H1 (cell line): ENCODE data around the gene GNAS. TPM values are rescaled to one million over a fixed set of nuclear protein-coding genes. Genes with fewer than 3 reads are reported as not detected.
A peak's percentile ranks its signal among the peaks of the same experiment; 100 is the strongest.

Experiments used
- CTBP2 ChIP-seq: IDR thresholded peaks from 2 replicates; pipeline ENCODE4 v1.7.0; 2011; ENCODE audit warnings: borderline replicate concordance, mild to moderate bottlenecking, moderate library complexity, mixed read lengths, low read length; ENCODE audit not compliant: insufficient read depth, insufficient read length
- GABPA ChIP-seq: IDR thresholded peaks from 2 replicates; pipeline ENCODE4 v1.6.1; 2011; ENCODE audit warnings: mild to moderate bottlenecking, low read length, moderate library complexity, borderline replicate concordance; ENCODE audit not compliant: insufficient read depth
- POU5F1 ChIP-seq: IDR thresholded peaks from 2 replicates; pipeline ENCODE4 v1.6.1; 2011; ENCODE audit warnings: low read depth, mild to moderate bottlenecking, low read length, moderate library complexity
- SIRT6 ChIP-seq: IDR thresholded peaks from one replicate; pipeline ENCODE4 v1.7.1; 2012; ENCODE audit warnings: low read length, inconsistent platforms
- microRNA counts: library from miRNA; unstranded; fragments of <30 nt; microRNA quantifications from one replicate; lab custom pipeline; 2015
- microRNA-seq, 2 experiments: library from miRNA; unstranded; fragments of <30 nt; microRNA quantifications; one replicate each; pipeline versions ENCODE4 to v1.2.0, GENCODE V29; 2016 to 2020; ENCODE audit warnings: borderline microRNAs expressed in 2 of 2, borderline number of aligned reads in 2 of 2, borderline replicate concordance in 1 of 2
- polyA plus RNA-seq, 7 experiments: library from polyadenylated mRNA; depleted of rRNA in 3 of 7; stranded (reverse) in 5 of 7; unstranded in 2 of 7; fragments of >200 nt in 5 of 7; fragments of 200-250 nt in 2 of 7; gene quantifications; 1 replicate in 5 of 7; 2 replicates in 1 of 7; 4 replicates in 1 of 7; pipeline versions ENCODE4 v1.2.1 to v1.2.3, GENCODE V29; 2011 to 2013; ENCODE audit warnings: missing spikeins in 2 of 7, mixed read lengths in 2 of 7
- small RNA-seq: library from polyadenylated mRNA; stranded (forward); fragments of <200 nt; extraction: miRNeasy Mini kit (QIAGEN cat#:217004); gene quantifications from one replicate; pipeline ENCODE3, GENCODE V24; 2013; ENCODE audit not compliant: insufficient read depth
- total RNA-seq: library from RNA; stranded (reverse); fragmentation: NEBNext Ultra II Directional; extraction: Animal tissue kit (Norgen Biotek cat#: 25700); gene quantifications from 2 replicates; pipeline ENCODE4 v1.2.1, GENCODE V29; 2021
- TF ChIP-seq, protein P1 (sequence below): IDR thresholded peaks from 2 replicates; pipeline ENCODE4 v1.6.1; 2012; ENCODE audit warnings: inconsistent platforms

The GNAS gene
- total and polyA plus RNA-seq, 2 of the 8 experiments (the other 6 are each of a cell fraction or from before 2014, with no cell fraction given) = 989 to 1,613 TPM

DNA sequence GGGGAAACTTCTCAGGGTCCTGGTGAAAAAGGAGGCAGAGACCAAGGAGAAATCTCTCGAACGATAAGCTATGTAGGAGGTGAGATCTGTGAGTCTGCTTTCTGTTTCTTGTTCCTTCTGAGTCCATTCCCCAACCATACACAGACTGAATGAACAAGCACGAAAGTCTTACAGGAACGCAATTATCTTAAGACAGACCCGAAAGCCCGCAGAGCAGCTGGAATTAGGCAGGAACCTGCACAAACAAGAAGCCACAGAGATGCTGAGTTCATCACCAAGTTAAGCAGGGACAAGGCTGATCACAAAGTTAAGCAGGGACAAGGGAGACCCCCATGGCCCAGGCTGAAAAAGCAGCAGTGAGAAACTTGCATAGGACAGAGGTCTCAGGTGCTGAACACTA lies 107.1 kb downstream of the GNAS start (continued):
- TF ChIP-seq SIRT6 = no peak
- TF ChIP-seq, protein P1, sequence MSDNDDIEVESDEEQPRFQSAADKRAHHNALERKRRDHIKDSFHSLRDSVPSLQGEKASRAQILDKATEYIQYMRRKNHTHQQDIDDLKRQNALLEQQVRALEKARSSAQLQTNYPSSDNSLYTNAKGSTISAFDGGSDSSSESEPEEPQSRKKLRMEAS = no peak
- TF ChIP-seq POU5F1 = no peak
- TF ChIP-seq GABPA = no peak
- no peak for TF ChIP-seq CTBP2

MicroRNA genes within 50 kb of the gene (microRNA counts, 767-probe panel; counts per million panel counts)
- microRNA hsa-miR-296-3p (lab: Ali Mortazavi, UCI) = 879 counts per million, percentile 95 among the panel's probes with 10 or more counts
- microRNA hsa-miR-296-5p (lab: Ali Mortazavi, UCI) = 8,847 counts per million, percentile 98 among the panel's probes with 10 or more counts
- 879 counts per million, percentile 95 among the panel's probes with 10 or more counts for microRNA hsa-miR-298 (lab: Ali Mortazavi, UCI)

Small RNA genes within 50 kb of the gene (microRNA-seq; reads per million reads assigned to microRNA genes)
- gene MIR298 = 0.23 to 1.0 reads per million in 2 experiments

Small RNA genes within 50 kb of the gene (small RNA-seq; reads per million reads assigned to genes)
- 3.4 reads per million, percentile 45 among the genes with 10 or more reads in this experiment for gene MIR298
- gene RF02127 = not detected
- gene RF02128 = not detected
- not detected for gene RF02130
- not detected for gene RF02131

Other genes with a start within 250 kb of the GNAS start
- gene STX16, start 201.4 kb upstream of the GNAS start, total RNA-seq = 61.6 and 64.4 TPM in 2 replicates
- gene STX16, start 201.4 kb upstream of the GNAS start, polyA plus RNA-seq (2011; rRNA removed) = 45.2 and 45.3 TPM in 2 replicates
- 26.7 and 26.8 TPM in 2 replicates for gene NPEPL1, start 159.9 kb upstream of the GNAS start, total RNA-seq
- 12.4 and 26.3 TPM in 2 replicates for gene NPEPL1, start 159.9 kb upstream of the GNAS start, polyA plus RNA-seq (2011; rRNA removed)
- 11.7 and 13.7 TPM in 2 replicates for gene GNAS-AS1, start 1.8 kb upstream of the GNAS start, total RNA-seq
- 4.7 and 5.4 TPM in 2 replicates for gene GNAS-AS1, start 1.8 kb upstream of the GNAS start, polyA plus RNA-seq (2011; rRNA removed)
- gene NELFCD, start 128.5 kb downstream of the GNAS start, total RNA-seq = 56.3 and 59.6 TPM in 2 replicates
- gene NELFCD, start 128.5 kb downstream of the GNAS start, polyA plus RNA-seq (2011; rRNA removed) = 35.5 and 35.8 TPM in 2 replicates
- gene CTSZ, start 154.5 kb downstream of the GNAS start, total RNA-seq = 32.3 and 32.8 TPM in 2 replicates
- gene CTSZ, start 154.5 kb downstream of the GNAS start, polyA plus RNA-seq (2011; rRNA removed) = 34.0 and 37.3 TPM in 2 replicates
- gene TUBB1, start 166.7 kb downstream of the GNAS start, total RNA-seq = not detected in 2 replicates
- gene TUBB1, start 166.7 kb downstream of the GNAS start, polyA plus RNA-seq (2011; rRNA removed) = not detected in 2 replicates
- gene ATP5F1E, start 179.6 kb downstream of the GNAS start, total RNA-seq = 45.5 and 47.8 TPM in 2 replicates
- gene ATP5F1E, start 179.6 kb downstream of the GNAS start, polyA plus RNA-seq (2011; rRNA removed) = 12.1 and 15.7 TPM in 2 replicates
- gene PRELID3B, start 190.1 kb downstream of the GNAS start, total RNA-seq = 43.2 and 50.5 TPM in 2 replicates
- gene PRELID3B, start 190.1 kb downstream of the GNAS start, polyA plus RNA-seq (2011; rRNA removed) = 4.6 and 8.1 TPM in 2 replicates